HG02870 (cell line): ENCODE results near the gene DACH1.
"Not testable (repeated sequence)": the region's sequence is repeated elsewhere in the genome, so short reads cannot be mapped to it uniquely, and the experiment has no call there.

ENCODE experiments used
- ATAC-seq: cut with Tn5 transposase; IDR thresholded peaks from one replicate; pipeline ENCODE4 v1.9.1; 2021; ENCODE audit warnings: mild to moderate bottlenecking, moderate library complexity; ENCODE audit not compliant: unreplicated experiment

DACH1 gene

GRCh38 chr13:71866335-71867130 is 471 bp downstream of the DACH1 start:
- no peak for ATAC-seq

- no peak for ATAC-seq
Measured at GRCh38 chr13:71865874-71866334, 1.1 kb downstream of the DACH1 start.

GRCh38 chr13:71864986-71865873 is 1.8 kb downstream of the DACH1 start:
- no peak for ATAC-seq

GRCh38 chr13:71864094-71864985 is 2.7 kb downstream of the DACH1 start:
- ATAC-seq = no peak

- no peak for ATAC-seq
Measured at GRCh38 chr13:71863254-71863865, 3.6 kb downstream of the DACH1 start.

GRCh38 chr13:71862459-71862943 is 4.5 kb downstream of the DACH1 start:
- no peak for ATAC-seq

GRCh38 chr13:71861769-71862458 is 5.1 kb downstream of the DACH1 start:
- no peak for ATAC-seq

GRCh38 chr13:71860547-71861138 is 6.4 kb downstream of the DACH1 start:
- ATAC-seq = no peak

- ATAC-seq = no peak
Measured at GRCh38 chr13:71858647-71859046, 8.4 kb downstream of the DACH1 start.

- no peak for ATAC-seq
Measured at GRCh38 chr13:71856548-71857043, 10.4 kb downstream of the DACH1 start.

- ATAC-seq = no peak
Measured at GRCh38 chr13:71854401-71854800, 12.6 kb downstream of the DACH1 start.

GRCh38 chr13:71853725-71854124 is 13.3 kb downstream of the DACH1 start:
- ATAC-seq = no peak

GRCh38 chr13:71852736-71853135 is 14.3 kb downstream of the DACH1 start:
- no peak for ATAC-seq

GRCh38 chr13:71851498-71852409 is 15.2 kb downstream of the DACH1 start:
- no peak for ATAC-seq

GRCh38 chr13:71842003-71842402 is 25.0 kb downstream of the DACH1 start:
- ATAC-seq = no peak

GRCh38 chr13:71838842-71839241 is 28.2 kb downstream of the DACH1 start:
- ATAC-seq = no peak

- ATAC-seq = not testable (repeated sequence)
Measured at GRCh38 chr13:71837582-71837981, 29.4 kb downstream of the DACH1 start.

- no peak for ATAC-seq
Measured at GRCh38 chr13:71831716-71832115, 35.3 kb downstream of the DACH1 start.
